GM10266 (cell line): ENCODE results near the gene GRK4.

Source experiments
- DNase-seq: peaks from one replicate; pipeline ENCODE4 v3.0.0; 2012; ENCODE audit errors: extremely low spot score
- CTCF ChIP-seq: IDR thresholded peaks from 2 replicates; pipeline ENCODE4 v1.5.1; 2012; ENCODE audit warnings: mild to moderate bottlenecking, low read depth; ENCODE audit not compliant: control insufficient read depth, insufficient read depth; ENCODE audit errors: missing control alignments

The GRK4 gene

GRCh38 chr4:2963966-2964471, 648 bp downstream of the GRK4 start:
- no peak for DNase-seq
- no peak for TF ChIP-seq CTCF

- no peak for TF ChIP-seq CTCF
- DNase-seq, result no peak
Observed at GRCh38 chr4:2964706-2965258, 1.4 kb downstream of the GRK4 start.

GRCh38 chr4:2965262-2965661, 1.9 kb downstream of the GRK4 start:
- no peak for TF ChIP-seq CTCF
- no peak for DNase-seq

- no peak for DNase-seq
- no peak for TF ChIP-seq CTCF
Observed at GRCh38 chr4:2968381-2968780, 5.0 kb downstream of the GRK4 start.

GRCh38 chr4:2971275-2971674, 7.9 kb downstream of the GRK4 start:
- DNase-seq, result no peak
- TF ChIP-seq CTCF, result no peak

- TF ChIP-seq CTCF, result no peak
- DNase-seq, result no peak
Observed at GRCh38 chr4:2977211-2978088, 14.1 kb downstream of the GRK4 start.

GRCh38 chr4:2981256-2981819, 18.0 kb downstream of the GRK4 start:
- no peak for DNase-seq
- TF ChIP-seq CTCF, result no peak
